Epithelial cell of proximal tubule (primary cell): ENCODE data around the gene TTC22. TPM values are rescaled to one million over a fixed set of nuclear protein-coding genes. Genes with fewer than 3 reads are reported as not detected.
A peak's percentile ranks its signal among the peaks of the same experiment; 100 is the strongest.

ENCODE experiments used
- DNase-seq: peaks from one replicate; pipeline ENCODE4 v3.0.0-alpha.2; 2011; ENCODE audit warnings: low read depth
- H3K4me3 ChIP-seq: 2 replicates; pipeline ENCODE4 v1.5.1; 2011; ENCODE audit warnings: low read depth, mild to moderate bottlenecking, low read length
- total RNA-seq: library from RNA; depleted of rRNA; stranded (reverse); fragments of >200 nt; gene quantifications from 2 replicates; pipeline ENCODE4 v1.2.3, GENCODE V29; 2015
- TF ChIP-seq, protein P1 (sequence below): conservative IDR thresholded peaks from 2 replicates; pipeline ENCODE4 v1.5.1; 2012; ENCODE audit warnings: low read depth, mild to moderate bottlenecking, low read length

TTC22 gene
- 1.9 and 4.3 TPM in 2 replicates for total RNA-seq

DNA sequence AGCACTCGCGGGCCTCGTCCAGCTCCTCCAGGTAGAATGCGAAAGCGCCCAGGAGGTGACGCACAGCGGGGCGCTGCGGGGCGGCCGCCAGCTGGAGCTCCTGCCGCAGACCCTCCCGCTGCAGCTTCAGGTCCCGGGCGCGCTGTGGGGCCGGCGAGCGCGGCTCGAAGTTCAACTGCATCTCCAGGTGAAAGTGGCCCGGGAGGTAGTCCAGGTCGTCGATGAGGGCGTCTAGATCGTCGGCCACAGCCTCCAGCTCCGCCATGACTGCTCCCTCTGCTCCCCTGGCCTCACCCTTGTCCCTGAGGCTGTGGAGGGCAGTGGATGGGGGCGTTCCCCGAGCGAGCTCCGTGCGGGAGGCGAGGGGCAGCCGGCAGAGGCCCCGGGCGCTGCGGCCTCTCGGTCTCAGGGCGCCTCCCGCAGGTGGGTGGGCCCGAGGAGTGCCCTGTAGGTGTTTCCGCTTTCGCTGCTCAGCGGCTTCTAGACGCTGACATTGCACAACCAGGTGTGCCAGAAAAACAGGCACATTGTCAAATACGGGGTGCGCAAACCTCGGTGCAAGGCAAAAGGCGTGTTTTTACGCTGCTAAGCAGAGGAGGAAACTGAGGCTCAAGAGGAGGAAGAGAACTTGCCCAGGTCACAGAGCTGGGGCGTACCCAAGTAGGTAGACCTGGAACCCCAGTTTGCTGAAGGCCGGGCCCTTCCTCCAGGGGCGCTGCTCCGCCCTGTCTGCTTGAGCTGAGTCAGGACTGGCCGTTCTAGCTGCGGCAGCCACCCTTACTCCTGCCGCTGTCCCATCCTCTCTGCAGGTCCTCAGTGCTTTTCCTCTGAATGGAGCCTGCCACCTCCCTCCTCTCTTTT is at the start of gene TTC22:
Gene TTC22, minus strand, starts transcription at position 425 of the 861 bp plus-strand sequence. Its CDS starts 160 bp downstream, at position 265.
- TF ChIP-seq, protein P1, sequence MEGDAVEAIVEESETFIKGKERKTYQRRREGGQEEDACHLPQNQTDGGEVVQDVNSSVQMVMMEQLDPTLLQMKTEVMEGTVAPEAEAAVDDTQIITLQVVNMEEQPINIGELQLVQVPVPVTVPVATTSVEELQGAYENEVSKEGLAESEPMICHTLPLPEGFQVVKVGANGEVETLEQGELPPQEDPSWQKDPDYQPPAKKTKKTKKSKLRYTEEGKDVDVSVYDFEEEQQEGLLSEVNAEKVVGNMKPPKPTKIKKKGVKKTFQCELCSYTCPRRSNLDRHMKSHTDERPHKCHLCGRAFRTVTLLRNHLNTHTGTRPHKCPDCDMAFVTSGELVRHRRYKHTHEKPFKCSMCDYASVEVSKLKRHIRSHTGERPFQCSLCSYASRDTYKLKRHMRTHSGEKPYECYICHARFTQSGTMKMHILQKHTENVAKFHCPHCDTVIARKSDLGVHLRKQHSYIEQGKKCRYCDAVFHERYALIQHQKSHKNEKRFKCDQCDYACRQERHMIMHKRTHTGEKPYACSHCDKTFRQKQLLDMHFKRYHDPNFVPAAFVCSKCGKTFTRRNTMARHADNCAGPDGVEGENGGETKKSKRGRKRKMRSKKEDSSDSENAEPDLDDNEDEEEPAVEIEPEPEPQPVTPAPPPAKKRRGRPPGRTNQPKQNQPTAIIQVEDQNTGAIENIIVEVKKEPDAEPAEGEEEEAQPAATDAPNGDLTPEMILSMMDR: peak; percentile 65
- no peak for DNase-seq
- peak within 1 kb of the TSS; percentile 64 for H3K4me3 ChIP-seq

DNA sequence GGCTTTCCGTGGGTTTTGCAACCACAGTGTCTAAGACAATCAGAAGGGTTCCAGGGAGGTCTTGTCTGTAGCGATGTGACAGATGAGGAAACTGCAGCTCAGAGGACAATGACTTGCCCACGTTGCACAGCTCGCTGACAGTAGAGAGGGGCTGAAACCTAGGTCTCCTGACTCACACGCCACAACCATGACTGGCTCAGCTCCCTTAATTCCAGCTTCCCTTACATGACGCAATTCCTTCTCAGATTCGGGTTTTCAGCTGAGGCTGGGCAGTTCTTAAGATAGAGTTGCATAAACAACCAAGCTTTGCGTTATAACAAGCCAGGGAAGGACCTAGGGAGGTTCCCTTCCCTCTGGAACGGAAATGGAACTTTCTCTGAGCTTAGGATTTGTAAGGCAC is 49.6 kb upstream of the TTC22 start:
- TF ChIP-seq, protein P1: no peak
- DNase-seq: peak; percentile 92
- no peak overlapping the region for H3K4me3 ChIP-seq

DNA sequence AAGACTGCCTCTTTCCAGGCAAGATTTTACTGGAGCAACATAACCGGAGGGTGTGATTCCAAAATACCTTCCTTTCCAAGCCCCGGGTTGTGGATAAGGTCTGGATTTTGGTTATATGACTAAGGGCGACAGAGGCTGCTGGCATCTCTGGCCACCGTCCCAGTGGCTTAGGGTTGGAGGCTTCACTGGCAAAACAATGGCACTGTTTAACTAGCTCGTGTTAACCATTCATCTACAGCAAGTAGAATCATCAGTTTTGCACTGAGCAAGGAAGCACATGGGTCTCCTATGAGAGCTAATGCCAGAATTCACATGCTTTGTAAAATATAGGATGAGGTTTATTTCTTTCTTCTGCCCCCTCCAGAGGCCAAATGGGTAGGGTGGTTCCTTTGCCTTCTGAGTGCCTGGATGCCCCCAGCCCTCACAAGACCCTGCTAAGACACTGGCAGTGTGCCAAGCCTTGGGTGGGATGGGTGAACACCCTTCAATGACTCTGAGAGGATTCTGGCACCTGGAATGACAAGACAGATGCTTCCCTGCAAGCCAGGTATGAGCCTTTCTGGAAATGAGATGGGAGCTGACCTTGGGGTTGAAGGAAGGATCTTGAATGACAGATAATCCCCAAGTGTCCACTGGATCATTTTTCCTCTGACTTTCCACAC is 49.1 kb upstream of the TTC22 start:
- peak; percentile 59 for DNase-seq
- H3K4me3 ChIP-seq: no peak overlapping the region
- TF ChIP-seq, protein P1: no peak

DNA sequence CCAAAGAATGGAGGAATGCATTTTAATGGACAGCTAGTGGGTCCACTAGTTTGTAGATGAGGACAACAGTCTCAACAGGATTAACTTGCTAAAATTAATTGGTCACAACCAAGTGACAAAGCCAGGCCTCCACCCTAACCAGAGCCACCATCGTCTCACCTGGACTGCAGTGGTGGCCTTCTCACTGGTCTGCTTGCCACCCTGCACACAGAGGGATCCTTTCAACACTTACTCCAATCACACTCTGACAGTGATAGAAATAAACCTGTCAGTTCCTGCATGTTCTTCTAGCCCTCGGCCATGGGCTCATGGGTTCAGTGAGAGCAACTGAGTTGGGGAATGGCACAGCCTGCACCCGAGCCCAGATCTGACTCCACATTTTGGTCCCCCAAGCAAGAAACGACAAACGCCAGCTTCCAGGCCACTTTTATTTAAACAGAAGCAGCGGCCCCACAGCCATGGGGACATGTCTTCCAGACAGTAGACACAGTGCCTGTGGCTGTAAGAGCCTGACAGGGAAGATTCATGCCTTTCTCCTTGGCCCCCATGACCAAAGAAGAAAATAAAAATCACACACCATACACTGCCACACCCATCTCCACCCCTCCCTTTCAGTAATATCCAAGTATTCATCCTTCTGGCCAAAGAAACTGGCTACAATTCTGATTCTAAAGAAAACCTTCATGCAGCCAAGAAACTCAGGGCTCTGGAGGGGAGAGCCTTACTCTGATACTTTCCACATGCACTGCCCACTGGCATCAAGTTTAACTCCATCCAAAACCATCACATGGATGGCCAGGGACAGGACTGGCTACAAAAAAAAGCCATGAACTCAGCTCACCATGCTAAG is 48.3 kb upstream of the TTC22 start:
- TF ChIP-seq, protein P1: no peak
- H3K4me3 ChIP-seq: no peak overlapping the region
- no peak for DNase-seq

DNA sequence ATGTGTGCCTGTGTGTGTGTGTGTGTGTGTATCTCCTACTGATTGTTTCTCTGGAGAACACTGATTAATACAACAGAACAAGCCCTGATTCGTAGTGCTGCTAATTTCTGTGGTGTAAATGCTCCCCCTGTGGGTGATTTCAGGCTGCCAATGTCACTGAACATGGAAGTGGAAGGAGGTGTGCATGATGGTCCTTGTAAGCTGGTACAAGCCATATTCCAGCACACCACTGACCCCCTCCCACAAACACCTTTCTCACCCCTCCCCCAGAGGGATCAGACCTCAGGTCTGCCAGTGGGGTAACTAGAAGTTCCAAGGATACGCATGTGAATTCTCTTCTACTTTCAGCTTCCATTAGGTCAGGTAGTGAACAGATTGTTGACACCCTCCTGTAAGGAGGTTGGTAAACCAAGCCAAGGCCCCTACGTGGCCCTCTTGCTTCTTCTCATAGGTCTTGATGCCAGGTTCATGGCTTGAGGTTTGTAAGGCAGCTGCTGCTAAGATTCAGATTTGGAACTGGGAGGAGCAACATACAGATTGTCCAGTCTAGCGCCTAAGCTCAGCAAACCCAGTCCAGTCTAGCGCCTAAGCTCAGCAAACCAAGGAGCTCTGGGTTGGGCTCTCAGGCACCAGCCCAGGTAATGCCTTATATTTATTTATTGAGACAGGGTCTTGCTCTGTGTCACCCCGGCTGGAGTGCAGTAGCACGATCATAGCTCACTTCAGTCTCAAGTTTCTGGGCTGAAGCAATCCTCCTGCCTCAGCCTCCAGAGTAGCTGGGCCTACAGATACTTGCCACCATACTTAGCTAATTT is 47.2 kb upstream of the TTC22 start:
- no peak for DNase-seq
- H3K4me3 ChIP-seq: no peak overlapping the region
- TF ChIP-seq, protein P1: peak; percentile 23

DNA sequence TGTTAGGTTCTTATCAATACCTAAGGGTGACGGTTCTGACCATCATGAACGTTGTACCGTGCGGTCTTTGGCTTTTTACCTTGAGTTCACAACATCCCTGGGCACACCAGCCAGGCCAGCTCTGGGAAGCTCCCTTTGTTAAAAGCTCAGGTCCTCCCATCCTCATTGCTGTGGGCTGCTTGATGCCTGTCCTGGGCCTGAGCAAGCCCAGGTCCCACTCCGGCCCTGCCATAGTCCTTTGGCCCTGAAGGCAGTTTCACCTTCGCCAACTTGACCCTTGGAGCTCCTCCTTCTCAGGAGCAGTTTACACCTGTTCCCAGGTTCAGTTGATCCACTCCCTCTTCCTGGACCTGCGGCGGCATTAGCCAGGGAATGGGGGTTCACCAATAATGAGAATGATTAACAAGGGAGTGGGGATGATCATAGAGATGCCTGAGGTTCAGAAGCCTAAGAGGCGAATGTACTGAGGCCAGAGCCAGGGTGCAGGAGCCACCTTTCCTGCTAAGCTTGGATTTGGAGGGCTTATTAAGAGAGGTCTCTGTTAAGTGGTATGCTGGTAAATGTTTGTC is 45.7 kb upstream of the TTC22 start:
- no peak for DNase-seq
- no peak overlapping the region for H3K4me3 ChIP-seq
- TF ChIP-seq, protein P1: no peak
